ENCODE results near the gene SH3BP5L. TPM values are rescaled to one million over a fixed set of nuclear protein-coding genes. Genes with fewer than 3 reads are reported as not detected.

Gene SH3BP5L
- total and polyA plus RNA-seq, 2 of the 13 experiments (the other 11 are each of a cell fraction or from before 2014, with no cell fraction given), result 10.3 to 14.9 TPM

DNA sequence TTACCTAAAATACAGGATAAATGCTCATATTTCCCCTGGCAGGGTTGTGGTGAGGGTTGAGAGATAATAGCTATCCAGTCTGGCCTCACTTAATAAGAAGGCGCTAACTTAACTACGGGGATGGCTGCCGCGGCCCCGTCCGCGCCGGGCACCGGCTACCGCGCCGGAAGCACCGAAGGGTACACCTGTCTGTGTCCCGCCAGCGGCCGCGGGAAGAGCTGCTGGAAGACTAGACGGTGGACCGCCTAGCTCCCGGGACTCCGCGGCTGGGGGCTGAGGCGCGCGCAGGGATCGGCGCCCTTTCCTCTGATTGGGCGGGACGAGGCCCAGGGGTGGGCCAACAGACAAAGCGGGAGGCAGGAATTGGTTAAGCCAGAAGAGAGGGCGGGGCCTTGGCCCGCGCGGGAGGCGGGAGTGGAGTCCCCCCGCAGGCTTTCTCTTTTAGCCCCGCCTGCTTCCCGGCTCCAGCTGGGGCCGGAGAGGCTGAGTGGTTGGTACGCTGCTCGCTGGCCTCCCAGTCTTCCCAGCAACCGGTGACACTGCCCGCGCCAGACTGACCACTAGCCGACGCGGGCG is 12.2 kb upstream of the SH3BP5L start, which contains the start of gene ZNF672 (continued):
- TF ChIP-seq, protein P1, sequence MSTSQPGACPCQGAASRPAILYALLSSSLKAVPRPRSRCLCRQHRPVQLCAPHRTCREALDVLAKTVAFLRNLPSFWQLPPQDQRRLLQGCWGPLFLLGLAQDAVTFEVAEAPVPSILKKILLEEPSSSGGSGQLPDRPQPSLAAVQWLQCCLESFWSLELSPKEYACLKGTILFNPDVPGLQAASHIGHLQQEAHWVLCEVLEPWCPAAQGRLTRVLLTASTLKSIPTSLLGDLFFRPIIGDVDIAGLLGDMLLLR (CRISPR knock-in tag; IDR thresholded peaks at IDR 0.05), result 0 out of 2 replicates have a peak, but pooled peaks have one; percentile 8
- TF ChIP-seq ZNF234 (CRISPR knock-in tag; conservative IDR thresholded peaks at IDR 0.05), result no peak
- 0 out of 2 replicates have a peak, but pooled peaks have one; percentile 7 for TF ChIP-seq ZNF766 (CRISPR knock-in tag; IDR thresholded peaks at IDR 0.05; ENCODE audit: borderline replicate concordance)
- no peak for TF ChIP-seq NR2C2 (CRISPR knock-in tag; IDR thresholded peaks at IDR 0.05; ENCODE audit: borderline replicate concordance)
- TF ChIP-seq ZNF224 (CRISPR knock-in tag; IDR thresholded peaks at IDR 0.05), result no peak
- peak; percentile 59; the same call in 1 of the 2 replicates for TF ChIP-seq ZNF605 (CRISPR knock-in tag; IDR thresholded peaks at IDR 0.05)
- peak; percentile 33; the same call in 1 of the 2 replicates for TF ChIP-seq ZNF121 (CRISPR knock-in tag; IDR thresholded peaks at IDR 0.05)
- TF ChIP-seq, protein P2, sequence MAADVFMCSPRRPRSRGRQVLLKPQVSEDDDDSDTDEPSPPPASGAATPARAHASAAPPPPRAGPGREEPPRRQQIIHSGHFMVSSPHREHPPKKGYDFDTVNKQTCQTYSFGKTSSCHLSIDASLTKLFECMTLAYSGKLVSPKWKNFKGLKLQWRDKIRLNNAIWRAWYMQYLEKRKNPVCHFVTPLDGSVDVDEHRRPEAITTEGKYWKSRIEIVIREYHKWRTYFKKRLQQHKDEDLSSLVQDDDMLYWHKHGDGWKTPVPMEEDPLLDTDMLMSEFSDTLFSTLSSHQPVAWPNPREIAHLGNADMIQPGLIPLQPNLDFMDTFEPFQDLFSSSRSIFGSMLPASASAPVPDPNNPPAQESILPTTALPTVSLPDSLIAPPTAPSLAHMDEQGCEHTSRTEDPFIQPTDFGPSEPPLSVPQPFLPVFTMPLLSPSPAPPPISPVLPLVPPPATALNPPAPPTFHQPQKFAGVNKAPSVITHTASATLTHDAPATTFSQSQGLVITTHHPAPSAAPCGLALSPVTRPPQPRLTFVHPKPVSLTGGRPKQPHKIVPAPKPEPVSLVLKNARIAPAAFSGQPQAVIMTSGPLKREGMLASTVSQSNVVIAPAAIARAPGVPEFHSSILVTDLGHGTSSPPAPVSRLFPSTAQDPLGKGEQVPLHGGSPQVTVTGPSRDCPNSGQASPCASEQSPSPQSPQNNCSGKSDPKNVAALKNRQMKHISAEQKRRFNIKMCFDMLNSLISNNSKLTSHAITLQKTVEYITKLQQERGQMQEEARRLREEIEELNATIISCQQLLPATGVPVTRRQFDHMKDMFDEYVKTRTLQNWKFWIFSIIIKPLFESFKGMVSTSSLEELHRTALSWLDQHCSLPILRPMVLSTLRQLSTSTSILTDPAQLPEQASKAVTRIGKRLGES (CRISPR knock-in tag; IDR thresholded peaks at IDR 0.05; ENCODE audit: borderline replicate concordance), result no peak
- 0 out of 2 replicates have a peak, but pooled peaks have one; percentile 4 for TF ChIP-seq FOXA3 (CRISPR knock-in tag; IDR thresholded peaks at IDR 0.05)
- 0 out of 2 replicates have a peak, but pooled peaks have one; percentile 8 for TF ChIP-seq ATF1 (CRISPR knock-in tag; IDR thresholded peaks at IDR 0.05)
- TF ChIP-seq, protein P3, sequence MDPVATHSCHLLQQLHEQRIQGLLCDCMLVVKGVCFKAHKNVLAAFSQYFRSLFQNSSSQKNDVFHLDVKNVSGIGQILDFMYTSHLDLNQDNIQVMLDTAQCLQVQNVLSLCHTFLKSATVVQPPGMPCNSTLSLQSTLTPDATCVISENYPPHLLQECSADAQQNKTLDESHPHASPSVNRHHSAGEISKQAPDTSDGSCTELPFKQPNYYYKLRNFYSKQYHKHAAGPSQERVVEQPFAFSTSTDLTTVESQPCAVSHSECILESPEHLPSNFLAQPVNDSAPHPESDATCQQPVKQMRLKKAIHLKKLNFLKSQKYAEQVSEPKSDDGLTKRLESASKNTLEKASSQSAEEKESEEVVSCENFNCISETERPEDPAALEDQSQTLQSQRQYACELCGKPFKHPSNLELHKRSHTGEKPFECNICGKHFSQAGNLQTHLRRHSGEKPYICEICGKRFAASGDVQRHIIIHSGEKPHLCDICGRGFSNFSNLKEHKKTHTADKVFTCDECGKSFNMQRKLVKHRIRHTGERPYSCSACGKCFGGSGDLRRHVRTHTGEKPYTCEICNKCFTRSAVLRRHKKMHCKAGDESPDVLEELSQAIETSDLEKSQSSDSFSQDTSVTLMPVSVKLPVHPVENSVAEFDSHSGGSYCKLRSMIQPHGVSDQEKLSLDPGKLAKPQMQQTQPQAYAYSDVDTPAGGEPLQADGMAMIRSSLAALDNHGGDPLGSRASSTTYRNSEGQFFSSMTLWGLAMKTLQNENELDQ (CRISPR knock-in tag; IDR thresholded peaks at IDR 0.05; ENCODE audit: borderline replicate concordance), result no peak
- TF ChIP-seq, protein P4, sequence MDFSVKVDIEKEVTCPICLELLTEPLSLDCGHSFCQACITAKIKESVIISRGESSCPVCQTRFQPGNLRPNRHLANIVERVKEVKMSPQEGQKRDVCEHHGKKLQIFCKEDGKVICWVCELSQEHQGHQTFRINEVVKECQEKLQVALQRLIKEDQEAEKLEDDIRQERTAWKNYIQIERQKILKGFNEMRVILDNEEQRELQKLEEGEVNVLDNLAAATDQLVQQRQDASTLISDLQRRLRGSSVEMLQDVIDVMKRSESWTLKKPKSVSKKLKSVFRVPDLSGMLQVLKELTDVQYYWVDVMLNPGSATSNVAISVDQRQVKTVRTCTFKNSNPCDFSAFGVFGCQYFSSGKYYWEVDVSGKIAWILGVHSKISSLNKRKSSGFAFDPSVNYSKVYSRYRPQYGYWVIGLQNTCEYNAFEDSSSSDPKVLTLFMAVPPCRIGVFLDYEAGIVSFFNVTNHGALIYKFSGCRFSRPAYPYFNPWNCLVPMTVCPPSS (IDR thresholded peaks at IDR 0.05), result no peak
- peak; percentile 88 for TF ChIP-seq CREB1 (IDR thresholded peaks at IDR 0.05)
- TF ChIP-seq CREB1 (CRISPR knock-in tag; IDR thresholded peaks at IDR 0.05), result no peak
- TF ChIP-seq AKAP8 (CRISPR knock-in tag; IDR thresholded peaks at IDR 0.05), result no peak
- TF ChIP-seq, protein P5, sequence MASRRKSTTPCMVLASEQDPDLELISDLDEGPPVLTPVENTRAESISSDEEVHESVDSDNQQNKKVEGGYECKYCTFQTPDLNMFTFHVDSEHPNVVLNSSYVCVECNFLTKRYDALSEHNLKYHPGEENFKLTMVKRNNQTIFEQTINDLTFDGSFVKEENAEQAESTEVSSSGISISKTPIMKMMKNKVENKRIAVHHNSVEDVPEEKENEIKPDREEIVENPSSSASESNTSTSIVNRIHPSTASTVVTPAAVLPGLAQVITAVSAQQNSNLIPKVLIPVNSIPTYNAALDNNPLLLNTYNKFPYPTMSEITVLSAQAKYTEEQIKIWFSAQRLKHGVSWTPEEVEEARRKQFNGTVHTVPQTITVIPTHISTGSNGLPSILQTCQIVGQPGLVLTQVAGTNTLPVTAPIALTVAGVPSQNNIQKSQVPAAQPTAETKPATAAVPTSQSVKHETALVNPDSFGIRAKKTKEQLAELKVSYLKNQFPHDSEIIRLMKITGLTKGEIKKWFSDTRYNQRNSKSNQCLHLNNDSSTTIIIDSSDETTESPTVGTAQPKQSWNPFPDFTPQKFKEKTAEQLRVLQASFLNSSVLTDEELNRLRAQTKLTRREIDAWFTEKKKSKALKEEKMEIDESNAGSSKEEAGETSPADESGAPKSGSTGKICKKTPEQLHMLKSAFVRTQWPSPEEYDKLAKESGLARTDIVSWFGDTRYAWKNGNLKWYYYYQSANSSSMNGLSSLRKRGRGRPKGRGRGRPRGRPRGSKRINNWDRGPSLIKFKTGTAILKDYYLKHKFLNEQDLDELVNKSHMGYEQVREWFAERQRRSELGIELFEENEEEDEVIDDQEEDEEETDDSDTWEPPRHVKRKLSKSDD (CRISPR knock-in tag; IDR thresholded peaks at IDR 0.05; ENCODE audit: low read depth), result no peak
- TF ChIP-seq KLF12 (CRISPR knock-in tag; IDR thresholded peaks at IDR 0.05; ENCODE audit: borderline replicate concordance), result peak; percentile 54; the same call in 1 of the 2 replicates
- TF ChIP-seq, protein P6, sequence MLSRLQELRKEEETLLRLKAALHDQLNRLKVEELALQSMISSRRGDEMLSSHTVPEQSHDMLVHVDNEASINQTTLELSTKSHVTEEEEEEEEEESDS (CRISPR knock-in tag; IDR thresholded peaks at IDR 0.05; ENCODE audit: borderline replicate concordance), result peak; percentile 11; the same call in 1 of the 2 replicates
- TF ChIP-seq MYC (CRISPR knock-in tag; IDR thresholded peaks at IDR 0.05; ENCODE audit: borderline replicate concordance), result no peak; the same call in 1 of the 2 replicates
- no peak for TF ChIP-seq NR1H2 (CRISPR knock-in tag; IDR thresholded peaks at IDR 0.05; ENCODE audit: borderline replicate concordance, low read depth)
